Epithelial cell of proximal tubule (primary cell): Measurements from ENCODE around the gene COL8A1. TPM values are rescaled to one million over a fixed set of nuclear protein-coding genes. Genes with fewer than 3 reads are reported as not detected.

ENCODE experiments used
- DNase-seq: peaks from one replicate; pipeline ENCODE4 v3.0.0-alpha.2; 2011; ENCODE audit warnings: low read depth
- H3K4me3 ChIP-seq: 2 replicates; pipeline ENCODE4 v1.5.1; 2011; ENCODE audit warnings: low read depth, mild to moderate bottlenecking, low read length
- CTCF ChIP-seq: conservative IDR thresholded peaks from 2 replicates; pipeline ENCODE4 v1.5.1; 2012; ENCODE audit warnings: low read depth, mild to moderate bottlenecking, low read length
- total RNA-seq: library from RNA; depleted of rRNA; stranded (reverse); fragments of >200 nt; gene quantifications from 2 replicates; pipeline ENCODE4 v1.2.3, GENCODE V29; 2015

COL8A1 gene
- total RNA-seq, 1 donor from 2014 or later, result 60.5 TPM

- TF ChIP-seq CTCF, result no peak
- peak overlapping the region; percentile 71 for H3K4me3 ChIP-seq
- DNase-seq, result no peak
Measured at GRCh38 chr3:99637368-99638111, 854 bp upstream of the COL8A1 start.

GRCh38 chr3:99639579-99639978 lies 1.2 kb downstream of the COL8A1 start:
- no peak for TF ChIP-seq CTCF
- no peak for DNase-seq
- peak overlapping the region; percentile 71 for H3K4me3 ChIP-seq

GRCh38 chr3:99640214-99640851 lies 1.9 kb downstream of the COL8A1 start:
- TF ChIP-seq CTCF, result no peak
- DNase-seq, result no peak
- H3K4me3 ChIP-seq, result peak overlapping the region; percentile 71

- TF ChIP-seq CTCF, result no peak
- DNase-seq, result no peak
- H3K4me3 ChIP-seq, result no peak overlapping the region
Measured at GRCh38 chr3:99641480-99641879, 3.1 kb downstream of the COL8A1 start.

GRCh38 chr3:99641982-99642381 lies 3.6 kb downstream of the COL8A1 start:
- no peak overlapping the region for H3K4me3 ChIP-seq
- no peak for TF ChIP-seq CTCF

GRCh38 chr3:99644017-99644416 lies 5.6 kb downstream of the COL8A1 start:
- no peak overlapping the region for H3K4me3 ChIP-seq
- no peak for DNase-seq
- TF ChIP-seq CTCF, result no peak

More at GRCh38 chr3:99641982-99642381, 3.6 kb downstream of the COL8A1 start:
- DNase-seq, result no peak
